OCI-LY7 (cell line): ENCODE results near the gene MAP3K5. TPM values are rescaled to one million over a fixed set of nuclear protein-coding genes. Genes with fewer than 3 reads are reported as not detected.

ENCODE experiments used
- BruUV-seq: library from RNA; stranded (reverse); fragments of 400-500 nt; replicated peaks from 2 replicates; lab custom pipeline; 2021; lab: Mats Ljungman, UMichigan
- CTCF ChIA-PET: fragments of 300-600 bp; sonication (Branson Sonifier 250); formaldehyde crosslinking; loops from one replicate; lab custom pipeline; 2022; ENCODE audit warnings: antibody characterized with exemption; ENCODE audit not compliant: unreplicated experiment; lab: Charles Lee
- POLR2A ChIA-PET: fragments of 300-600 bp; sonication (Branson Sonifier 250); formaldehyde crosslinking; loops from one replicate; lab custom pipeline; 2022; ENCODE audit warnings: antibody characterized with exemption; lab: Charles Lee
- DNase-seq: peaks from one replicate; pipeline ENCODE4 v3.0.0-alpha.2; 2015; ENCODE audit warnings: low spot score
- H2AFZ ChIP-seq: fragments of 200-600 bp; sonication (generic), shearing (Covaris generic); 2 replicates; pipeline ENCODE4 v1.6.1; 2014; ENCODE audit warnings: mild to moderate bottlenecking, antibody characterized with exemption, low read length, moderate library complexity
- H3K27ac ChIP-seq: fragments of 200-600 bp; sonication (generic); 2 replicates; pipeline ENCODE4 v1.5.1; 2014; ENCODE audit warnings: mixed run types, low read depth, mild to moderate bottlenecking, moderate library complexity, low read length, inconsistent platforms; ENCODE audit not compliant: poor library complexity, severe bottlenecking
- H3K36me3 ChIP-seq: fragments of 200-600 bp; sonication (generic); 2 replicates; pipeline ENCODE4 v1.6.1; 2014; ENCODE audit warnings: mild to moderate bottlenecking, antibody characterized with exemption, low read length, moderate library complexity, mixed read lengths; ENCODE audit not compliant: insufficient read depth
- H3K4me1 ChIP-seq: fragments of 200-600 bp; sonication (generic); 2 replicates; pipeline ENCODE4 v1.5.1; 2014; ENCODE audit warnings: mild to moderate bottlenecking, low read length; ENCODE audit not compliant: insufficient read depth, poor library complexity, severe bottlenecking
- H3K4me2 ChIP-seq: fragments of 200-600 bp; sonication (generic); 2 replicates; pipeline ENCODE4 v1.6.1; 2014; ENCODE audit warnings: mild to moderate bottlenecking, low read length
- H3K4me3 ChIP-seq: fragments of 200-600 bp; sonication (generic); 2 replicates; pipeline ENCODE4 v1.5.1; 2014; ENCODE audit warnings: mild to moderate bottlenecking, low read depth, low read length; ENCODE audit not compliant: poor library complexity, severe bottlenecking
- H3K79me2 ChIP-seq: fragments of 200-600 bp; sonication (generic); 2 replicates; pipeline ENCODE4 v1.6.1; 2016; ENCODE audit warnings: low read depth, mild to moderate bottlenecking, low read length, moderate library complexity, mixed read lengths; ENCODE audit not compliant: insufficient read depth
- H3K9me2 ChIP-seq: fragments of 200-600 bp; sonication (generic); 2 replicates; pipeline ENCODE4 v1.6.1; 2016; ENCODE audit warnings: mild to moderate bottlenecking, low read length, mixed read lengths; ENCODE audit not compliant: insufficient read depth
- H3K9me3 ChIP-seq: fragments of 200-600 bp; sonication (generic); 2 replicates; pipeline ENCODE4 v1.6.1; 2014; ENCODE audit warnings: mild to moderate bottlenecking, mixed run types, low read length, mixed read lengths
- H4K20me1 ChIP-seq: fragments of 200-600 bp; sonication (generic); 2 replicates; pipeline ENCODE4 v1.6.1; 2014; ENCODE audit warnings: mild to moderate bottlenecking, antibody characterized with exemption, low read length, moderate library complexity, mixed read lengths; ENCODE audit not compliant: insufficient read depth
- EZH2phosphoT487 ChIP-seq: fragments of 200-600 bp; sonication (generic); IDR thresholded peaks from 2 replicates; pipeline ENCODE4 v1.6.1; 2018; ENCODE audit warnings: low read depth, borderline replicate concordance, mild to moderate bottlenecking, mixed run types, antibody characterized with exemption, low read length, moderate library complexity, mixed read lengths
- intact Hi-C: fragments of 100-400 bp; cut with micrococcal nuclease; formaldehyde crosslinking; loops from one replicate; pipeline ENCODE4 v1.10.0; 2022; ENCODE audit not compliant: unreplicated experiment
- total RNA-seq, 2 experiments: library from RNA; depleted of rRNA in 1 of 2; stranded (reverse); fragments of >200 nt in 1 of 2; shearing (Covaris generic) in 1 of 2; gene quantifications; 2 replicates each; pipeline ENCODE4 v1.2.3, GENCODE V29; 2014 to 2022
- TF ChIP-seq, protein P1 (sequence below): fragments of 200-600 bp; sonication (generic); conservative IDR thresholded peaks from 2 replicates; pipeline ENCODE4 v1.5.1; 2014; ENCODE audit warnings: mild to moderate bottlenecking, antibody characterized with exemption, low read length, moderate library complexity, mixed read lengths

Gene MAP3K5
- total RNA-seq, 2 experiments from 2014 or later = 13.8 to 16.6 TPM

DNA sequence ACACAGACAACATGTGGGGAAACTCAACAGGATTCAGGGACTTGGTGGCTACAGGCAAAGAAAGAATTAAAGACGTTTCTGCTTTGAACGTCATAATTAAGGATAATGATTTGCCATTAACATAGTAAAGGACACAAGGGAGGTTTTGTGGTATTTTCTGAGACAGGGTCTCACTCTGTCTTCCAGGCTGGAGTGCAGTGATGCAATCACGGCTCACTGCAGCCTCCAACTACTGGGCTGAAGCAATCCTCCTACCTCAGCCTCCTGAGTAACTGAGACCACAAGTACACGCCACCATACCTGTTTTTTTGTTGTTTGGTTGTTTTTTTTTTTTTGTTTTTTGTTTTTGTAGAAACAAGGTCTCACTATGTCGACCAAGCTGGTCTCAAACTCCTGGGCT, 62.4 kb downstream of the MAP3K5 start:
- Histone ChIP-seq H3K9me3 (no peaks in the 10 kb centered on the region), H3K9me2 (no peaks in the 10 kb centered on the region), H3K27ac (no peak overlapping the region), H3K4me1 (peaks cover 2% of the 10 kb centered on the region), H3K79me2 (no peaks in the 10 kb centered on the region), H3K4me2 (no peak overlapping the region), H4K20me1 (no peaks in the 10 kb centered on the region), H3K4me3 (no peak overlapping the region), H2AFZ (no peak overlapping the region), H3K36me3 (no peaks in the 10 kb centered on the region)
- no peak for DNase-seq
- ChIA-PET CTCF (no interaction called here), POLR2A (interaction anchor here (0.5 to 4.3 kb wide), 8 partner anchors 10 to 1771 kb away, joined by 3 to 18 read pairs (median 6); no protein-coding TSS in a partner anchor)
- no TSS peak for BruUV-seq
- no peak for TF ChIP-seq EZH2phosphoT487
- TF ChIP-seq, protein P1, sequence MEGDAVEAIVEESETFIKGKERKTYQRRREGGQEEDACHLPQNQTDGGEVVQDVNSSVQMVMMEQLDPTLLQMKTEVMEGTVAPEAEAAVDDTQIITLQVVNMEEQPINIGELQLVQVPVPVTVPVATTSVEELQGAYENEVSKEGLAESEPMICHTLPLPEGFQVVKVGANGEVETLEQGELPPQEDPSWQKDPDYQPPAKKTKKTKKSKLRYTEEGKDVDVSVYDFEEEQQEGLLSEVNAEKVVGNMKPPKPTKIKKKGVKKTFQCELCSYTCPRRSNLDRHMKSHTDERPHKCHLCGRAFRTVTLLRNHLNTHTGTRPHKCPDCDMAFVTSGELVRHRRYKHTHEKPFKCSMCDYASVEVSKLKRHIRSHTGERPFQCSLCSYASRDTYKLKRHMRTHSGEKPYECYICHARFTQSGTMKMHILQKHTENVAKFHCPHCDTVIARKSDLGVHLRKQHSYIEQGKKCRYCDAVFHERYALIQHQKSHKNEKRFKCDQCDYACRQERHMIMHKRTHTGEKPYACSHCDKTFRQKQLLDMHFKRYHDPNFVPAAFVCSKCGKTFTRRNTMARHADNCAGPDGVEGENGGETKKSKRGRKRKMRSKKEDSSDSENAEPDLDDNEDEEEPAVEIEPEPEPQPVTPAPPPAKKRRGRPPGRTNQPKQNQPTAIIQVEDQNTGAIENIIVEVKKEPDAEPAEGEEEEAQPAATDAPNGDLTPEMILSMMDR = no peak
- intact Hi-C loops = no loop called here

DNA sequence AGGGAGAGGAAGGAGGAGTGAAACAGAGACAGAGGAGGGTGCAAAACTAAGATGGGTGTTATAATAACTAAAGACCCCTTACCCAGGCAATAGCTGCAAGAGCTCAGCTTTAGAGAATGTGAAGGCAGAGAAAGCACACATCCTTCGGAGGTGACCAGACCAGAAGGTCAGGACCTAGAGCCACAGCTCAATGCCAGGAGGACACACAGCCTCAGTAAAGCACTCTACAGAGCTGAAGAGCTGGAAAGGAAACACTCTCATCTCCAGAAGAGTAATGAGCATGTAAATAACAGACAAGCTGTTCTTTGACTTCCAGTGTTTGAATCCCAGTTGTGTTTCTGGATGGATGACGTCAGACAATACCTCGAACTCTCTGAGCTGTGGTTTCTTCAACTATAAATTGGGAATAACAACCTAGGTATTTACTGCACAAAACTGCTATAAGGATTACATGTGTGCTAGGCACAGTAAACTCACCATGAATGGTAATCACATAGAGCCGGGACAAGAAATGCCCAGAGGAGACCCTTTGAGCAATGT, 63.2 kb downstream of the MAP3K5 start:
- intact Hi-C loops = no loop called here
- no peaks in the 10 kb centered on the region for H3K79me2 ChIP-seq
- ChIA-PET CTCF (interaction anchor here (0.7 kb wide), 1 partner anchor 63 kb away, joined by 5 read pairs; the partner anchor contains the start of gene MAP3K5), POLR2A (interaction anchor here (0.5 to 4.3 kb wide), 9 partner anchors 9 to 97 kb away, joined by 3 to 18 read pairs (median 5); no protein-coding TSS in a partner anchor)
- H3K4me3 ChIP-seq = no peak overlapping the region
- H3K4me2 ChIP-seq = no peak overlapping the region
- no peaks in the 10 kb centered on the region for H3K9me3 ChIP-seq
- DNase-seq = no peak
- BruUV-seq = no TSS peak
- H2AFZ ChIP-seq = no peak overlapping the region
- TF ChIP-seq EZH2phosphoT487 = no peak
- TF ChIP-seq, protein P1 = no peak
- no peak overlapping the region for H3K27ac ChIP-seq
- peaks cover 10% of the 10 kb centered on the region for H3K4me1 ChIP-seq
- no peaks in the 10 kb centered on the region for H3K36me3 ChIP-seq
- no peaks in the 10 kb centered on the region for H3K9me2 ChIP-seq
- no peaks in the 10 kb centered on the region for H4K20me1 ChIP-seq
